ENCODE measurements around the gene RUBCN.

DNA sequence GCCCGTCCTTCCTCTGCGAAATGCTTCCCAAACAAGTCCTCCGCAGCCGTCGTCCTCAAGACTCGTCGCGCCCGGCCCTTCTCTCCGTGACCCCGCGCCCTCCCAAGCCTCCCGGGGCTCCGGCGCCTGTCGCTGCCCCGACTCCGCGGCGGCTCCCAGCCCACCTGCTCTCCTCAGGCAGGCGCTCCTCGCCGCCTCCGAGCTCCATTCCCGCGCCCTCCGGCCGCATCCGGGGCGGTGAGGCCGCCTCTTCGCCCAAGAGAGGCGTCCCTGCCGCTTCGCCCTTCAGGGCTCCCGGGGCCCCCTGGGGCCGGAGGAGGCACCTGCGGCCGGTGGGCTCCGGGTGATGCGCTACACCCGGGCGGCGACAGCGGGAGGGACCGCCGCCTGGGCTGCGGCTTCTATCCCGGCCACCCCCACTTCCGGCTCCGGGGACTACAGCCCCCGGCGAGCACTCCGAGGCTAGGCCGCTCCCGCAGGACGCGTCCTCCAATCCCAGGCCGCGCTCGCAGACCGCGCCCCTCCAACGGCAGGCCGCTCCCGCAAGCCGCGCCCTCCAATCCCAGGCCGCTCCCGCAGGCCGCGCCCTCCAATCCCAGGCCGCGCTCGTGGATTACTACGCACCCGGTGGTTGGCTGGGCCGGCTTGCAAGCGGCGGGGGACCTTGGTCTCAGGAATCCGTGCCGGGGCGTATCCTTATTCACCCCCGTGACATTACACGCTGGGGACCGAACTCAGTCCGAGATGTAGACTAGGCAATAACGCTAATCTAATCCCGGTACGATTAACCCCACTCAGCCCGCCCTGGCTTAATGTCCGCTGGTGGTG is at the start of gene RUBCN:
- peak; percentile 80 for TF ChIP-seq CREB1 (IDR thresholded peaks at IDR 0.05; ENCODE audit: low read depth)
- no peak for TF ChIP-seq SMC3 (IDR thresholded peaks at IDR 0.05; ENCODE audit: borderline replicate concordance, low read length)
- TF ChIP-seq CUX1 (IDR thresholded peaks at IDR 0.05; ENCODE audit: insufficient replicate concordance, low read depth, low read length) = no peak

Measured in GM12878 (cell line).